Measurements from ENCODE around the gene ANKRD13A.
"Not testable (repeated sequence)": the region's sequence is repeated elsewhere in the genome, so short reads cannot be mapped to it uniquely, and the experiment has no call there.

The ANKRD13A gene

DNA sequence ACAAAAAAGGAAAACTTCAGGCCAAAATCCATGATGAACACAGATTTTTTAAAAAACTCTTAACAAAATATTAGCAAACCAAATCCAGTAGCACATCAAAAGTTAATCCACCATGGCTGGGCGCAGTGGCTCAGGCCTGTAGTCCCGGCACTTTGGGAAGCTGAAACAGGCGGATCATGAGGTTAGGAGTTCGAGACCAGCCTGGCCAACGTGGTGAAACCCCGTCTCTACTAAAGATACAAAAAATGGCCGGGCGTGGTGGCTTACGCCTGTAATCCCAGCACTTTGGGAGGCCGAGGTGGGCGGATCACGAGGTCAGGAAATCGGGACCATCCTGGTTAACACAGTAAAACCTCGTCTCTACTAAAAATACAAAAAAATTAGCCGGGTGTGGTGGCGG, 13.0 kb upstream of the ANKRD13A start:
- not testable (repeated sequence) for DNase-seq

DNA sequence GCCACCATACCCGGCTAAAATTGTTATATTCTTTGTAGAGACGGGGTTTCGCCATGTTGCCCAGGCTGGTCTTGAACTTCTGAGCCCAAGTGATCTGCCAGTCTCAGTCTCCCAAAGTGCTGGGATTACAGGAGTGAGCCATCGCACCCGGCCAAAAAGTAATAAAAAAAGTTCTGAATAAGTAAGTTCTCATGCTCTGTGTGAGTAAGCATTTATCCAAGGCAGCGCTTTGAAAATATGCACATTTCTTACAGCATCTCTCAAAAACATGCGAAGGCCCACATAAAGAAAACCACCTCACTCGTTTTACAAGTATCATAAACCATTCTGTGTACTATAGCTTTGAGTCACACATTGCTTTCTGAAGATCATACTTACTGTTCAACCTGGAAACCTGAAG, 11.6 kb upstream of the ANKRD13A start:
- DNase-seq: no peak

DNA sequence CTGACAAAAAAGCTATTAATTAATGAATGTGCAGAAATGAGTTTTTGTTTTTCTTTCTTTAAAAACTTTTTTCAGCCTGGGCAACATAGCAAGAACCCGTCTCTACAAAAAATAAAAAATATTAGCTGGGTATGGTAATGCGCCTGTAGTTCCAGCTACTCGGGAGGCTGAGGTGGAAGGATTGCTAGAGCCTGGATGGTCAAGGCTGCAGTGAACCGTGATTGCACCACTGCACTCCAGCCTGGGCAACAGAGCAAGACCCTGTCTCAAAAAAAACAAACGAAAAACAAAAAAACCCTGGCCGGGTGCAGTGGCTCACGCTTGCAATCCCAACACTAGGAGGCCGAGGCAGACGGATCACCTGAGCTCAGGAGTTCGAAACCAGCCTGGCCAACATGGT, 11.0 kb upstream of the ANKRD13A start:
- DNase-seq: no peak

DNA sequence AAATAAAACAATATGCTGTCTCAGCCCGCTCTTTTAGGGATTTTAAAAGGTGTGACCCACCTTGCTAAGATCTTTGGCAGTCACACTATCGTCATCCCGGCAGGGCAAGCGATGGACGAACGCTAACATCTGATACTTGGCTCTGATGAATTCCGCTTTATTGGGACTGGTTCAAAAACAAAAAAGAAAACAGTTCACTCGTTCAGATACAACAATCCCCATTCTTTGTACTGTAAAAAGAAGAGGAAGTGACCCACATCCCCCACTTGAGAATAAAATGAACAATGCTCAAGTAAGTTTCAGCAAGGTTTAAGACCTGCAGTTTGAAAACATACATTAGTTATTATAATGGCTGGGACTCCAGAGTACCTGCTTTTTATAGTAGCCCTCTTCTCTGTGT, 10.3 kb upstream of the ANKRD13A start:
- DNase-seq: no peak

DNA sequence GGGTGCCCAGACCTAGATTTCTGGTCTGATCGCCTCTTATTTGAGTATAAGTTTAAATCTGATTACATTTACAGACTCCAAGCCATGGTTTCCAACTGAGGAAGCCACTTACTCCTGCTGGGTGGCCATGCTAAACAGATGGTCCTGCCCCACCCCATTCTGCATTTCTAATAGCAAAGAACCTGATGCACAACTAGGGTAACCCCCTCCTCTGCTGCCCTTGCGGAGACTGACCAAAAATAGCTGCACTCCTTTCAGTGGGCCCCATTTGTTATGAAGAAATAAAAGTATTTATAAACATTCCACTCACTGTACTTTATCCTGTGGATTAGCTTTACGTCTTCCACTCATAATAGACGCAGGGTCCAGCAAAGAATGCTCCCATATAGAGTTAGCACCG, 9.8 kb upstream of the ANKRD13A start:
- DNase-seq: no peak

DNA sequence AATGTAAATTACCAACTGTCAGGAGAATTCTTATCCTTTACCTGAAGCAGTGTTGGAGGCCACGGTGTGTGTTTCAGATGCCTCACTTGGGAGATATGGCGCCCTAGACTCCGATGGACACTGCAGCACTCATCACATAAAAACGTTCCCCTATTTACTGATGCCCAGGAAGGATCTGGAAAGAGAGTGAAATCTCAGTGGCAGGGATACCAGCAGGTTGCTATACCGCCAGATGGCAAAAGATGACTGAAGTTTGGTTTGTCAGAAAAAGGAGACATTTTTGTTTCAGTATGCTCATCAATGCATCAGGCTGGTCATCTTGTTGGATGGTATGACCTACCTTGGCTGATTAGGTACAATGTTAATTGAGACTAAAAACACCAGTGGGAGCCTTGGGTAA, 7.6 kb upstream of the ANKRD13A start:
- no peak for DNase-seq

DNA sequence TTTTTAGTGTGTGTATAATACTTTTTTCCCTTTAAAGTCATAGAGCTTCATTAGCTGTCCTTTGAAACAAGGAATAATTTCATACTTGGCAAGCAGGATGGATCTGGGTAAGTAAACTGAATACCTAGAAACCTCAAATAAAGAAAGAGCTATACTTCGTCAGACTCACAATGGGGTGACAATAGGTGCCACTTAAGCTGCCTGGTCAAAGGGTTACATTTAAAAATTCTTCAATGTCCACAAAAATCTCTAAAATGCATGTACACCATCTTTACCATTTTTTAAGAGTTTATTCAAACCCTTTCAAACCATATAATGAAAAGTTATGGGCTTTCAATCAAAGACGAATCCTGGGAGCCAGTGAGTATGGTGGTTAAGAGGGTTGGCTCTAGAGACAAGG, 6.1 kb upstream of the ANKRD13A start:
- no peak for DNase-seq

DNA sequence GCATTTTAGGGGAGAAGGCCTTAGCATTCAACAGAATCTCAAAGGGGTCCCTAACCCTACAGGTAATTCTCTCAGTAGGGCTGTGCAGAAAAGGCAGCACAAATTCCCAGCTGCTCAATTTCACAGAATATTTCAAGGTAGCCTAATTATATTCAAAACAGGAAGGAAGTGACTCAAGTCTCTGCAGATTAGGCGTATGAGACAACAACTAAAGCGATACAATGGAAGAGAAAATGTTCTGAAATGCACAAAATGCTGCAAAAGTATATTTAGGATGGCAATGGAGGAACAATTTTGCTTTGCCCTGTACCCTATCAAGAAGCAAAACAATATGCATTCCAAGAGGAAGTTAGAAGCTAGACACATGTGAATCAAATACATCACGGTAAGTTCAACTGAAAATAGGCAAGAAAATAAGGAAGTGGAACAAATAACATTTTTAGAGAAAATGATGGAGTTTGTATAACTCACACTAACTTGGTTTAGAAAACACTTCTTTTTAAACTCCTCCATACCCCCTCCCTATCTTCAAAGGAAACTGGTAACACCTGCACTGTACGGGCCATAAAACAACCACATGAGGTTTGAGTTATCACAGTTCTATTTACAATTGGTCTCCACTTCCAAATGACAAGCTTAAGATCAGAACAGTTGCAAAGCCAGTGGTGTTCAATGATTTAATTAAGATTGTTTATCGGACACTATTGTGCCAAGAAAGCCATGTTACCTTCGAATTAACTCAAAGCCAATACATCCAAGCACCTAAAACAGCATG, 4.6 kb upstream of the ANKRD13A start:
- no peak for DNase-seq

DNA sequence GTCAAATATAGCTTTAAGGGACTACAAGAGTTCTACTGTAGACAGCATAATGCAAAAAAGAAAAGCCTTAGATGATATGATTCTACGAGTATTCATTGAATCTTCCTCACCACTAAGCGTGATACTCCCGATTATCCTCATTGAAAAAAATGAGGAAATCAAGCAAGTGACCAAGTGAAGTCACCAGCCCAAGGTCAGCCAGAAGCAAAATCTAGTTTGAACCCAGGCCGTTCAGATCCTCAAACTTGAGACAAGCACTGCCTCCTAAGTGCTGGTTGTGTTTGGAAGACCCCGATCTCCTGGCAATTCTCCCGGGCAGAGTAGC, 3.9 kb upstream of the ANKRD13A start:
- DNase-seq: no peak

DNA sequence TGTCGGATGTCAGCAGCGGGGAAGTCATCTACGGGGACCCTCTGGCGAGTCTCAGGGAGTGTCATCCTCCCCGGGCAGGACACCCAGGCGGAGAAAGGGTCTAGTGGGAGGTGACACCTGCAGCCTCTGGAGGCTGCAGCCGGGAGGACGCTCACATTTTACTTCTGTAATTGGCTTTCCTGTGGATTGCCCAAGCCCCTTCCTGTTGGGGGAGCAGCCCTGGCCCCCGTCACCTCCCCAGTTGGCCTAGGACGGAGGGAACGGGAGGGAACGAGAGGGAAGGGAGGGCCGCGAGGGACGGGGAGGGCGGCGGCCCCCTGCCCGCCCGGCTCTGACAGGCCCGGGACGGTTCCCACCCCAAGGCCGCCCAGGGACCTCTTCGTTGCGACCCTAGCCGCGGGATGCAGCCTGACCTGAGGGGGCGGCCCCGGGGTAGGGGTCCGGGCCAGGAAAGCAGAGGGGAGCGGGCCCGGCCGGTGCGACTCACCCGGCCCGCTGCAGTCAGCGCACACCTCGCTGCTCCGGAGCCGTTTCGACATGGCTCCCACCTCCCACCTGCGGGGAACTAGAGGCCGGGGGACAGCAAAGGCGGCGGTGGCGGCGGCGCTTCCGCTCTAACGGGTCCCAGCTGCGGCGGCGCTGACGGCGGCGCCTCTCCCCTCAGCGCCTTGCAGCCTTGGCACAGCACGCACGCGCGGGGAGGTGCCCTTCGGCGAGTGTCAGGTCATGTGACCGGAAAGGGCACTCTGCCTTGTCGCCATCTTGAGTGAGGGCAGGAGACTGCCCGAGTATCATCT, 3.3 kb upstream of the ANKRD13A start, which contains the start of gene GIT2:
Gene GIT2 (minus strand): TSS at position 683 of the 797 bp plus-strand sequence. CDS start 144 bp downstream, at position 539.
- DNase-seq: peak; percentile 83

DNA sequence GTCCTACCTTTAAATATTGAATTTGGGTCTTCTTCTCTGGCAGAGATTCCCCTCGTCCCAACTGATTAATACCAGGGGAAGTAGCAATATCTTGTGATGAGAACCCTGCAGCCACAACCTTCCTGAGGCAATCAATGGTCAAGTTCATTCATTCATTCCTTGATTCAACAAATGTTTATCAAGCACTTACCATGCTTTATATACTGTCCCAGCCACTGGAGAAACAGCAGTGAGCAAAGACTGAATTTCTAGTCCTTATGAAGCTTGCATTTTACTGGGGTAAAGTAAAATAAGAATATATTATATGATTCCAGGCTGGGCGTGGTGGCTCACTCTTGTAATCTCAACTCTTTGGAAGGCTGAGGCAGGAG, 2.8 kb upstream of the ANKRD13A start:
- DNase-seq: no peak

DNA sequence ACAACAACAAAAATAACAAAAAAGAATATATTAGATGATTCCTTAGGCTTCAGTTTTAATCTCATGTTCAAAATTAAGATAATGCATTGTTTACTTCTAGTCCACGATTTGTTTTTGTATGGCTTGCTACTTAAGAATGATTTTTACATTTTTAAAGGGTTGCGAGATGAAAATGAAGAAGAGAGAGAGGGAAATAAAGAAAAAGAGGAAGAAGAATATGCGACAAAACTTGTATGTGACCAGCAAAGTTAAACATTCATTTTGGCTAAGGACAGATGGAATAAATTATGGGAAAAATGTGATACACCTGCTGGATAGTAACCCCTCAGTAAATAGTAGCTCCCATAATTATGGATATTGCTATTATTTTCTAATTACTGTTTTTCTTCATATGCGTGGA, 1.8 kb upstream of the ANKRD13A start:
- DNase-seq: no peak

DNA sequence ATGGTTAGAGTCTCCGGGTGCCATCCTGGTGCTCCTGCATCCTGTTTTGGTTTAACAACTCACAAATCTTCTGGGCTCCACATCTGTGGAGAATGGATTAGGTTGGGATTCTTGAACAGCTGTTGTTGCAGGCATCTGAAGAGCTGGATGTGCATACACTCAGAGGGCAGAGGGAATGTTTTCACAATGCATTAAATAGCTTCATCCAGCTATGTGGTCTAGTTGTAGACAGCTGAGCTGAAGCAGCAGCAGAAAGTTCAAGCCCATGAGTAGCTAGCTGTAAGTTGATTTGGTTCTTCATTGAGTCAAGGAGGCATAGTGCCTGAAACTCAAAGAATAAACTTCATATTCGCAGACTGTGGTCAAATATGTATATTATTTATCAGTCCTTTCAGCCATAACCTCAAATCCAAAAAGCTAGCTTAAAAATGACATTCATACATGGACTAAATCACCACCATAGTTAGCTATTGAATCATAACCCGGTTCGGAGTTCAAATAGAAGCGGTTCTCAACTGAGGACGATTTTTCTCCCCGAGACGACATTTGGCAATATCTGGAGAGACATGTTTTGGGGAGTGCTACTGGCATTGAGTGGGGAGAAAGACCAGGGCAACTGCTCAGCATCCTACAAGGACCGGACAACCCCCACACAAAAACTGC, 858 bp upstream of the ANKRD13A start:
- DNase-seq: no peak

DNA sequence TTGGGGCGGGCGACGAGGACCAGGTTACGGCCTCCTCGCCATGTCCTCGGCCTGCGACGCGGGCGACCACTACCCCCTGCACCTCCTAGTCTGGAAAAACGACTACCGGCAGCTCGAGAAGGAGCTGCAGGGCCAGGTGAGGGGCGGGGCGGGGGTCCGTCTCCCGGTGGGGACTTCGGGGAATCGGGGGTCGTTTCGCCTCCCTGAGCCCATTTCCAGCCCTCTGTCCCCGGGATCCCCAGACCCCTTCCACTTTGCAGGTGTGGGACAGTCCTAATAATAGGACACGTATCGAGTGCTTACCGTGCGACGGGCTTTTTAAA, 380 bp downstream of the ANKRD13A start:
- DNase-seq: no peak

DNA sequence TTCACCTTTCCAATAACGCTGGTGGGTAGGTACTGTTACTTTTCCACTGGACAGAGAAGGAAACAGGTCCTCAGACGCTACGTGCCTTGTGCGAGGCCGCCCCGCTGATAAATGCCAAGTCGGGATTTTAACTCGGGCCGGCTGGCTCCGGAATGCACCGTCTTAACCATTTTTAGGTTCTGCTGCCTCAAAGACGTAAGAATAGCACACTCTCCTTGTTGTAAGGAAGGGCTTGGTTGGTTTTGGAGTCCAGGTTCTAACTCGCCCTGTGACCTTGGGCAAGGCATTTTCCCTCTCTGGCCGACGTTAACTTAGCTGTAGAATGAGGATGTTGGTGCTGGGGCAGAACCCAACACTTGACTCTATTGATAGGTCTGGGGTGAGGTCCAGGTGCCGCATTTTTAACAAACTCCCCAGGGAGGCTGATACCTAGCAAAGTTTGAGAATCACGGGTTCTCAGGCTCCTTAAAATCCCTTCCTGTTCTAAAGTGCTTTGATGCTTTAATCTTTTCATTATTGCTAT, 814 bp downstream of the ANKRD13A start:
- no peak for DNase-seq

DNA sequence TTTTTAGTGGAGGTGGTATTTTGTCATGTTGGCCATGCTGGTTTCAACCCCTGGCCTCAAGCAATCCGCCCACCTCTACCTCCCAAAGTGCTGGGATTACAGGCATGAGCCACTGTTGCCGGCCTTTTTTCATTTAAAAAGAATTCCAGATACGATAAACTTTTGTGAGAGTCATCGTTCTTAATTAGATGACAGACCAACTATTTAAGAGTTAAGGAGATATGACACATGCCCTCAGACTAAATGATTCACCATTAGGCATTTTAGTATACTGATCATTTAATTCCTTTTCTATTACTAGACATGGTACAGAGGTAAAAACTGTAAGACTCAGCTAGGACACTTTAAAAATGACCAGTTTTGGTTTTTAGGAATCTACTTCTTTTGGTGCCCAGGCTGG, 2.4 kb downstream of the ANKRD13A start:
- DNase-seq: no peak

DNA sequence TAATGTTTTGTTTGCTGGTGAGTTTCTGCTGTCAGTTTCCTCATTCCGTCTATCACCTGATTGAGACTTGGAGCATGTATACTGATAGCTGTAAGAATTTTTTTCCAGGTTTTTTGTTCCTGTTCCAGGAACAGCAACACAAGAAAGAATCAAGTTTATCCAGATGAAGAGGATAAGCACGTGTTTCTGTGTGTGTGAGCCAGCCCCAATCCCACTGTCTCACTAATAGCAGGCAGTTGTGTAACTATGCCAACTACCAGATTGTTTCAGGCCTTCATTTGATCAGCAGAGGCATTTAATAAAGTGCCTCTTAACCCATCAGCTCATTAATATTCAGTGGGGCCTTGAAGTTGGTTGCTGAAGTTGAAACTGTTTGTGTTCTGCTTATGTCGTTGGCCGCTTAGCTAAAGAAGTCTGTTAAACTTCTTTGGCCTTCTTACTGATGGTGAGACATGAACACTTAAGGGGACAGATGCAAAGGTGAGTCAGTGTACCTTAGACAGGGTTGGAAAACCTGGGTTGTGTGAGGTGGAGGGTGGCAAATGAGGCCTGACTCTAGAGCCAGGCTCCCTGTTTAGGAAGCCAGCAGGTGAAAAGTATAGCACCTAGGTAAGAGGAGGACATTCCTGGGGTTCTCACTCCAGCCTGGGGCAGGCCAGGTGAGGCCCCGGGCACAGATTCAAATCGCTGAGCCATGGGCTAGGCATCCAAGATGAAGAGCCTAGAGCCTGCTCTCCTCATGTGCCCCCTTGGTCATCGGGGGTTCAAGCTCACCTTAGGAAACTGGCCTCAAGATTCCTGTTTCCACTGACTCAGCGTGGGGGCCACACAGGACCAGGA, 3.7 kb downstream of the ANKRD13A start:
- no peak for DNase-seq

DNA sequence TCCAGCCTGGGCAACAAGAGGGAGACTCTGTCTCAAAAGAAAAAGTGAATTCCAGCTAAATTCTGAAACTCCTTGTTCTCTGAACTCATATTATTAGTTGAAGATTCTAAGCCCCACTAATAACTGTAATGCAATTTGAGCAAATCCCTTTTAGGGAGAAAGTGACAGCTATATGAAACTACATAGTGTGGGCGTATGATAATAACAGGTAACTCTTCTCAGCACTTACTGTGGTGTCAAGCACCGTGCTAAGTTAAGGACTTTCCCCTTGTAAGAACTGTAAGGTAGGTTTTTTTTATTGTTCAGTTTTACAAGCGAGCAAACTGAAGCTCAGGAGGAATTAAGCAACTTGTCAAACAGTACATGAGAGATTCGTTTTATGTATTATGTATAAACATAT, 5.4 kb downstream of the ANKRD13A start:
- no peak for DNase-seq

DNA sequence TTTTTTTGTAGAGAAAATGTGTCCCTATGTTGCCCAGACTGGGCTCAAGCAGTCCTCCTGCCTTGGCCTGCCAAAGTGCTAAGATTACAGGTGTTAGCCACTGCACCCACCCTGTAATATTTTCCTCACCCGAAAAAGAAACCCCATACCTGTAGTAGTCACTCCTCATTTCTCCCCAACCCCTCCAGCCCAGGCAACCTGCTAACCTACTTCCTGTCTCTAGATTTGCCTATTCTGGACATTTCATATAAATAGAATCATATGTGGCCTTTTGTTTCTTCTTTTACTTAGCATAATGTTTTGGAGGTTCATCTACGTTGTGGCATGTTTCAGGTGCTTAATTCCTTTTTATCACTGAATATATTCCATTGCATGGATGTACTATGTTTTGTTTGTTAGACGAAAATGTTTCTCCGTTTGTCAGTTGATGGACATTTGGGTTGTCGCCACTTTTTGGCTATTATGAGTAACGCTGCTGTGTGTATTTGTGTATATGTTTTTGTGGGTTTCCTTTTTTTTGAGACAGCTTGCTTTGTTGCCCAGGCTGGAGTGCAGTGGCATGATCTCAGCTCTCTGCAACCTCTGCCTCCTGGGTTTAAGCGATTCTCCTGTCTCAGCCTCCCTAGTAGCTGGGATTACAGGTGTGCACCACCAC, 6.2 kb downstream of the ANKRD13A start:
- DNase-seq: no peak

DNA sequence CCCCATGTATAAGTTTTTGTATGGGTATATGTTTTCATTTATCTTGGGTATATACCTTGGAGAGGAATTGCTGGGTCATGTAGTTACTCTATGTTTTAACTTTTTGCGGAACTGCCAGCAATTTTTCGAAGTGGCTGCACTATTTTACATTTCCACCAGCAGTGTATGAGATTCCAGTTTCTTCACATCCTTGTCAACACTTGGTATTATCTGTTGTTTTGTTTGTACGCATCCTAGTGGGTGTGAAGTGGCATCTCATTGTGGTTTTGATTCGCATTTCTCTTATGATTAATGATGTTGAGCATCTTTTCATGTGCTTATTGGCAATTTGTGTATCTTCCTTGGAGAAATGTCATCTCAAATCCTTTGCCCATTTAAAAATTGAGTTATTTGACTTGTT, 6.9 kb downstream of the ANKRD13A start:
- no peak for DNase-seq

DNA sequence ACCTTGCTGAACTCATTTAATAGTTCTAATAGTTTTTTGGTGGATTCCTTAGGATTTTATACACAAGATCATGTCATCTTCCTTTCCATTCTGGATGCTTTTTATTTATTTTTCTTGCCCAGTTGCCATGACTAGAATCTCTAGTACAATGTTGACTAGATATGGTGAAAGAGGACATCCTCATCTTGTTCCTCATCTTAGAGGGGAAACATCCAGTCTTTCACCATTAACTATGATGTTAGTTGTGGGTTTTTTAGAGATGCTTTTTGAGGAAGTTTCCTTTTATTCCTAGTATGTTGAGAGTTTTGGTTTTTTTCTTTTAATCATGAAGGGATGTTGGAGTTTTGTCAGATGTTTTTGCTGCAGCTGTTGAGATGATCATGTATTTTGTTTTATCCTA, 8.7 kb downstream of the ANKRD13A start:
- no peak for DNase-seq

DNA sequence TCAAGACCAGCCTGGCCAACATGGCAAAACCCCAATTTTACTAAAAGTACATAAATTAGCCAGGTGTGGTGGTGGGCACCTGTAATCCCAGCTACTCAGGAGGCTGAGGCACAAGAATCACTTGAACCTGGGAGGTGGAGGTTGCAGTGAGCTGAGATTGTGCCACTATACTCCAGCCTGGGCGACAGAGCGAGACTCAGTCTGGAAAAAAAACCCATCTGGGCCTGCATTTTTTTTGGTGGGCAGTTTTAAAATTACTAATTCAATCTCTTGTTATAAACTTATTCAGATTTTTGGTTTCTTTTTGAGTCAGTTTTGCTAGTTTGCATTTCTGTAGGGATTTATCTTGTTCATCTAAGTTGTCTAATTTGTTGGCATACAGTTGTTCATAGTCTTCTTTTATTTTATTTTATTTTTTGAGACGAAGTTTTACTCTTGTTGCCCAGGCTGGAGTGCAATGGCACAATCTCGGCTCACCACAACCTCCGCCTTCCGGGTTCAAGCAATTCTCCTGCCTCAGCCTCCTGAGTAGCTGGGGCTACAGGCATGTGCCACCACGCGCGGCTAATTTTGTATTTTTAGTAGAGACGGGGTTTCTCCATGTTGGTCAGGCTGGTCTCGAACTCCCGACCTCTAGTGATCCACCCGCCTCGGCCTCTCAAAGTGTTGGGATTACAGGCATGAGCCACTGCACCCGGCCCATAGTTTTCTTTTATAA, 9.6 kb downstream of the ANKRD13A start:
- not testable (repeated sequence) for DNase-seq
